H9 (cell line): ENCODE results near the gene ALAD. TPM values are rescaled to one million over a fixed set of nuclear protein-coding genes. Genes with fewer than 3 reads are reported as not detected.
"Not testable (repeated sequence)": the region's sequence is repeated elsewhere in the genome, so short reads cannot be mapped to it uniquely, and the experiment has no call there.

Experiments
- DNase-seq: peaks from one replicate; pipeline ENCODE4 v3.0.0-alpha.2; 2017
- H2AFZ ChIP-seq: one replicate; pipeline ENCODE4 v1.6.1; 2013; ENCODE audit warnings: mild to moderate bottlenecking, low read length, control low read depth, moderate library complexity
- H2AK5ac ChIP-seq: 2 replicates; pipeline ENCODE4 v1.6.1; 2013; ENCODE audit warnings: low read length, control low read depth, mixed read lengths; ENCODE audit not compliant: insufficient read length
- H2BK120ac ChIP-seq: one replicate; pipeline ENCODE4 v1.6.1; 2013; ENCODE audit warnings: low read depth, mild to moderate bottlenecking, low read length, control low read depth, inconsistent platforms; ENCODE audit not compliant: poor library complexity, severe bottlenecking
- H2BK12ac ChIP-seq: 2 replicates; pipeline ENCODE4 v1.6.1; 2013; ENCODE audit warnings: low read length, control low read depth, mixed read lengths, low read depth; ENCODE audit not compliant: insufficient read length
- H2BK15ac ChIP-seq: 2 replicates; pipeline ENCODE4 v1.6.1; 2013; ENCODE audit warnings: low read depth, low read length, control low read depth
- H2BK20ac ChIP-seq: one replicate; pipeline ENCODE4 v1.6.1; 2013; ENCODE audit warnings: low read depth, mild to moderate bottlenecking, low read length, control low read depth, inconsistent platforms; ENCODE audit not compliant: poor library complexity, severe bottlenecking
- H2BK5ac ChIP-seq: 2 replicates; pipeline ENCODE4 v1.6.1; 2013; ENCODE audit warnings: low read length, control low read depth, mixed read lengths; ENCODE audit not compliant: insufficient read length
- H3K14ac ChIP-seq: 2 replicates; pipeline ENCODE4 v1.6.1; 2013; ENCODE audit warnings: low read length, control low read depth; ENCODE audit not compliant: insufficient read depth
- H3K18ac ChIP-seq: 2 replicates; pipeline ENCODE4 v1.6.1; 2013; ENCODE audit warnings: low read depth, mild to moderate bottlenecking, mixed read lengths, low read length, control low read depth; ENCODE audit not compliant: insufficient read length
- H3K23ac ChIP-seq: 2 replicates; pipeline ENCODE4 v1.6.1; 2013; ENCODE audit warnings: low read length, control low read depth, mixed read lengths, low read depth; ENCODE audit not compliant: insufficient read length
- H3K23me2 ChIP-seq: 2 replicates; pipeline ENCODE4 v1.6.1; 2013; ENCODE audit warnings: low read depth, mild to moderate bottlenecking, mixed read lengths, low read length, control low read depth; ENCODE audit not compliant: insufficient read length, poor library complexity, severe bottlenecking
- H3K27ac ChIP-seq: 2 replicates; pipeline ENCODE4 v1.5.1; 2013; ENCODE audit warnings: low read length, control low read depth, mixed read lengths, low read depth; ENCODE audit not compliant: insufficient read length
- H3K27me3 ChIP-seq: 2 replicates; pipeline ENCODE4 v1.6.1; 2013; ENCODE audit warnings: low read length, control low read depth, inconsistent platforms; ENCODE audit not compliant: insufficient read depth
- H3K4ac ChIP-seq: 2 replicates; pipeline ENCODE4 v1.6.1; 2013; ENCODE audit warnings: low read depth, mild to moderate bottlenecking, control low read depth, inconsistent platforms, low read length, moderate library complexity
- H3K4me1 ChIP-seq: 2 replicates; pipeline ENCODE4 v1.6.1; 2013; ENCODE audit warnings: low read length, control low read depth, inconsistent platforms; ENCODE audit not compliant: insufficient read depth
- H3K4me2 ChIP-seq: 2 replicates; pipeline ENCODE4 v1.6.1; 2013; ENCODE audit warnings: low read length, control low read depth, mixed read lengths; ENCODE audit not compliant: insufficient read length, insufficient read depth
- H3K56ac ChIP-seq: 2 replicates; pipeline ENCODE4 v1.6.1; 2013; ENCODE audit warnings: low read depth, mild to moderate bottlenecking, mixed read lengths, low read length, control low read depth; ENCODE audit not compliant: insufficient read length
- H3K79me1 ChIP-seq: 2 replicates; pipeline ENCODE4 v1.6.1; 2013; ENCODE audit warnings: low read depth, mild to moderate bottlenecking, moderate library complexity, low read length, control low read depth, inconsistent platforms; ENCODE audit not compliant: insufficient read depth, poor library complexity, severe bottlenecking
- H3K79me2 ChIP-seq: 2 replicates; pipeline ENCODE4 v1.6.1; 2013; ENCODE audit warnings: low read length, control low read depth, inconsistent platforms; ENCODE audit not compliant: insufficient read depth
- H3K9ac ChIP-seq: 2 replicates; pipeline ENCODE4 v1.6.1; 2013; ENCODE audit warnings: low read length, control low read depth, mixed read lengths; ENCODE audit not compliant: insufficient read length; ENCODE audit errors: extremely low read depth
- H3K9me3 ChIP-seq: one replicate; pipeline ENCODE4 v1.6.1; 2013; ENCODE audit warnings: low read depth, low read length, inconsistent platforms; ENCODE audit not compliant: control insufficient read depth
- H3T11ph ChIP-seq: one replicate; pipeline ENCODE4 v1.6.1; 2013; ENCODE audit warnings: mild to moderate bottlenecking, low read length, control low read depth, inconsistent platforms
- H4K20me1 ChIP-seq: one replicate; pipeline ENCODE4 v1.6.1; 2013; ENCODE audit not compliant: control insufficient read depth, insufficient read length, insufficient read depth
- H4K5ac ChIP-seq: 2 replicates; pipeline ENCODE4 v1.6.1; 2013; ENCODE audit warnings: low read depth, mild to moderate bottlenecking, mixed read lengths, low read length, control low read depth; ENCODE audit not compliant: insufficient read length
- H4K8ac ChIP-seq: replicated peaks from 2 replicates; pipeline ENCODE4 v1.6.1; 2013; ENCODE audit warnings: low read length, control low read depth, mixed read lengths, low read depth; ENCODE audit not compliant: insufficient read length
- H4K91ac ChIP-seq: 2 replicates; pipeline ENCODE4 v1.6.1; 2013; ENCODE audit warnings: low read depth, mild to moderate bottlenecking, moderate library complexity, mixed read lengths, low read length, control low read depth; ENCODE audit not compliant: insufficient read length
- H3K27ac Mint-ChIP-seq, 3 experiments: 2 replicates in 2 of 3; 3 replicates in 1 of 3; pipeline ENCODE4 v1.8.0; 2020 to 2021; ENCODE audit warnings: mixed read lengths in 3 of 3, mild to moderate bottlenecking in 1 of 3, moderate library complexity in 1 of 3
- H3K27me3 Mint-ChIP-seq: 2 replicates; pipeline ENCODE4 v1.8.0; 2021; ENCODE audit warnings: low read depth, mild to moderate bottlenecking, moderate library complexity, mixed read lengths
- H3K36me3 Mint-ChIP-seq, 3 experiments: 2 replicates in 2 of 3; 3 replicates in 1 of 3; pipeline ENCODE4 v1.8.0; 2020 to 2021; ENCODE audit warnings: low read depth in 3 of 3, mixed read lengths in 3 of 3; ENCODE audit not compliant: insufficient read depth in 1 of 3
- H3K4me1 Mint-ChIP-seq, 2 experiments: 2 replicates each; pipeline ENCODE4 v1.8.0; 2020; ENCODE audit warnings: mixed read lengths in 2 of 2
- H3K4me3 Mint-ChIP-seq, 2 experiments: 2 replicates in 1 of 2; 3 replicates in 1 of 2; pipeline ENCODE4 v1.8.0; 2020 to 2021; ENCODE audit warnings: mild to moderate bottlenecking in 2 of 2, mixed read lengths in 2 of 2, moderate library complexity in 1 of 2
- H3K9me3 Mint-ChIP-seq, 2 experiments: 2 replicates in 1 of 2; 3 replicates in 1 of 2; pipeline ENCODE4 v1.8.0; 2020; ENCODE audit warnings: mild to moderate bottlenecking in 2 of 2, mixed read lengths in 2 of 2, moderate library complexity in 1 of 2
- WGBS: extraction: QIAGEN DNeasy Blood & Tissue Kit; methylation state at CpG from one replicate; pipeline ENCODE4 v1.1.7; 2013; ENCODE audit warnings: missing lambda C conversion rate, low lambda C conversion rate, mixed read lengths; ENCODE audit not compliant: insufficient read length; ENCODE audit errors: extremely low coverage; 5-methylcytosine and 5-hydroxymethylcytosine counted together
- total RNA-seq: library from RNA; stranded (reverse); gene quantifications from 2 replicates; pipeline ENCODE4 v1.2.1, GENCODE V29; 2021
- TF ChIP-seq, protein P1 (sequence below): fragments of 200-600 bp; sonication (generic); conservative IDR thresholded peaks from 3 replicates; pipeline ENCODE4 v1.8.0; 2021; ENCODE audit warnings: antibody characterized with exemption, mild to moderate bottlenecking

Gene ALAD
- total RNA-seq, 1 experiment from 2014 or later = 13.2 TPM

DNA sequence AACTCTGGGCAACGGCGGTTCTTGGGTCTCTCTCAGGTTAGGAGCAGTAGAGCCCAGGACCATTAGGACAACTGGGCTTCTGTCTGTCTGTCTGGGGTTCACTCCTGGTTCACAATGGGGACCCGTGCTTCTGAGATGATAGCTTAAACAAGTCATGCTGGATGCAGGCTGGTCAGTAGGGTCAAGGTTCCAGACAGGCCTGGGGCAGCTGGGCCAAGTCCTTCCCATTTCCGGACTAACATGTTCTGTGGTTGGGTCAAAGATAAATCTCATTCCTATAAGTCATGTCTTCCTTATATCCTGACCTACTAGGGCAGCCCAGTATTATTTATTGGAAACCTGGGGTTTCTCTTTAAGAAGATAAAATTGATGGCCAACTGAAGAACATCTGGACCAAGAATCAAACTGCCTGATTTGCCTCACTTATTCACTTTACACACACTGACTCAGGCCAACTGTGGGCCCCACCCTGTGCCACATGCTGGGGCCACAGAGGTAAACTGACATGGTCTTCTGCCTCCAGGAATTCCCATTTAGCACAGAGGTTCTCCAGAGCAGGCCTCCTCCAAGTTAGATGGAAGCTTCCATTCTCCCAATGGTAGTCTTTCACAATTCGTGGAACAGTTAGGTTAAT is 32.6 kb downstream of the ALAD start:
- H3K23me2 ChIP-seq = peaks cover 3% of the 10 kb centered on the region
- H4K20me1 ChIP-seq = no peaks in the 10 kb centered on the region
- H3K18ac ChIP-seq = no peak overlapping the region
- no peak overlapping the region for H2AK5ac ChIP-seq
- H3K4me2 ChIP-seq = no peak overlapping the region
- H3K9me3 Mint-ChIP-seq = no peaks in the 10 kb centered on the region
- H3K9me3 ChIP-seq = no peaks in the 10 kb centered on the region
- H2BK15ac ChIP-seq = no peak overlapping the region
- no peak overlapping the region for H2BK20ac ChIP-seq
- no peak overlapping the region for H4K91ac ChIP-seq
- no peaks in the 10 kb centered on the region for H3K79me2 ChIP-seq
- no peak overlapping the region for H4K5ac ChIP-seq
- no peak overlapping the region for H3K9ac ChIP-seq
- no peak overlapping the region for H2BK5ac ChIP-seq
- H3K14ac ChIP-seq = no peak overlapping the region
- no peak overlapping the region for H3T11ph ChIP-seq
- no peak overlapping the region for H3K23ac ChIP-seq
- no peaks in the 10 kb centered on the region for H3K27me3 ChIP-seq
- no peak overlapping the region for H4K8ac ChIP-seq
- H2BK12ac ChIP-seq = no peak overlapping the region
- H3K4me1 ChIP-seq = no peaks in the 10 kb centered on the region
- no peak overlapping the region for H3K4me3 Mint-ChIP-seq
- no peak overlapping the region for H2AFZ ChIP-seq
- H3K56ac ChIP-seq = no peak overlapping the region
- H2BK120ac ChIP-seq = no peak overlapping the region
- DNase-seq = no peak
- no peak overlapping the region for H3K27ac Mint-ChIP-seq
- H3K79me1 ChIP-seq = no peaks in the 10 kb centered on the region
- H3K36me3 Mint-ChIP-seq = peaks cover 0 to 20% (median 8%) of the 10 kb centered on the region in 3 experiments; a peak in 5 of 7 replicates
- TF ChIP-seq, protein P1, sequence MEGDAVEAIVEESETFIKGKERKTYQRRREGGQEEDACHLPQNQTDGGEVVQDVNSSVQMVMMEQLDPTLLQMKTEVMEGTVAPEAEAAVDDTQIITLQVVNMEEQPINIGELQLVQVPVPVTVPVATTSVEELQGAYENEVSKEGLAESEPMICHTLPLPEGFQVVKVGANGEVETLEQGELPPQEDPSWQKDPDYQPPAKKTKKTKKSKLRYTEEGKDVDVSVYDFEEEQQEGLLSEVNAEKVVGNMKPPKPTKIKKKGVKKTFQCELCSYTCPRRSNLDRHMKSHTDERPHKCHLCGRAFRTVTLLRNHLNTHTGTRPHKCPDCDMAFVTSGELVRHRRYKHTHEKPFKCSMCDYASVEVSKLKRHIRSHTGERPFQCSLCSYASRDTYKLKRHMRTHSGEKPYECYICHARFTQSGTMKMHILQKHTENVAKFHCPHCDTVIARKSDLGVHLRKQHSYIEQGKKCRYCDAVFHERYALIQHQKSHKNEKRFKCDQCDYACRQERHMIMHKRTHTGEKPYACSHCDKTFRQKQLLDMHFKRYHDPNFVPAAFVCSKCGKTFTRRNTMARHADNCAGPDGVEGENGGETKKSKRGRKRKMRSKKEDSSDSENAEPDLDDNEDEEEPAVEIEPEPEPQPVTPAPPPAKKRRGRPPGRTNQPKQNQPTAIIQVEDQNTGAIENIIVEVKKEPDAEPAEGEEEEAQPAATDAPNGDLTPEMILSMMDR = no peak
- peaks cover 8 to 12% of the 10 kb centered on the region in 2 experiments for H3K4me1 Mint-ChIP-seq
- no CpG with 5 or more reads among the region's 5 CpGs for WGBS
- no peak overlapping the region for H3K4ac ChIP-seq
- H3K27me3 Mint-ChIP-seq = no peaks in the 10 kb centered on the region
- H3K27ac ChIP-seq = no peak overlapping the region

GRCh38 chr9:113365652-113366051 is 35.4 kb downstream of the ALAD start:
- not testable (repeated sequence) for H3K27me3 Mint-ChIP-seq

More at GRCh38 chr9:113365652-113366051, 35.4 kb downstream of the ALAD start:
- H3T11ph ChIP-seq, H2BK20ac ChIP-seq, H4K91ac ChIP-seq, H3K4me3 Mint-ChIP-seq, H2AK5ac ChIP-seq, H2BK120ac ChIP-seq, H3K23me2 ChIP-seq, H2BK15ac ChIP-seq, H4K8ac ChIP-seq, H4K5ac ChIP-seq, H3K4ac ChIP-seq, H3K9ac ChIP-seq, H3K36me3 Mint-ChIP-seq, DNase-seq, H3K23ac ChIP-seq, H3K18ac ChIP-seq, H3K79me2 ChIP-seq, H3K27ac Mint-ChIP-seq, H2AFZ ChIP-seq, H3K27ac ChIP-seq, H3K27me3 ChIP-seq, H3K56ac ChIP-seq, H3K79me1 ChIP-seq, H3K4me1 ChIP-seq, H3K9me3 Mint-ChIP-seq, H3K4me1 Mint-ChIP-seq, H2BK5ac ChIP-seq, H3K14ac ChIP-seq, H3K4me2 ChIP-seq, H3K9me3 ChIP-seq, H4K20me1 ChIP-seq, H2BK12ac ChIP-seq: not testable (repeated sequence)
- no CpG with 5 or more reads among the region's 3 CpGs for WGBS
